Parathyroid adenoma (tissue), 2 donors: ENCODE measurements around the gene PEX3.
A peak's percentile ranks its signal among the peaks of the same experiment; 100 is the strongest.

Experiments used
- H2AFZ ChIP-seq: fragments of 300-600 bp; sonication (generic); one replicate; pipeline ENCODE4 v1.7.0; 2017; ENCODE audit warnings: antibody characterized with exemption, mild to moderate bottlenecking
- H3K27ac ChIP-seq: fragments of 300-600 bp; sonication (generic); one replicate; pipeline ENCODE4 v1.7.0; 2017
- H3K27me3 ChIP-seq: fragments of 300-600 bp; sonication (generic); one replicate; pipeline ENCODE4 v1.7.0; 2017; ENCODE audit warnings: low read length; ENCODE audit not compliant: control insufficient read depth, insufficient read depth
- H3K36me3 ChIP-seq: fragments of 300-600 bp; sonication (generic); one replicate; pipeline ENCODE4 v1.7.0; 2017; ENCODE audit warnings: low read length; ENCODE audit not compliant: control insufficient read depth, insufficient read depth
- H3K4me1 ChIP-seq: fragments of 300-600 bp; sonication (generic); one replicate; pipeline ENCODE4 v1.7.0; 2017; ENCODE audit warnings: control low read depth
- H3K4me2 ChIP-seq: fragments of 300-600 bp; sonication (generic); one replicate; pipeline ENCODE4 v1.7.0; 2017; ENCODE audit warnings: low read length
- H3K4me3 ChIP-seq: fragments of 300-600 bp; sonication (generic); one replicate; pipeline ENCODE4 v1.7.0; 2017; ENCODE audit warnings: low read depth, low read length
- H3K79me2 ChIP-seq: fragments of 300-600 bp; sonication (generic); one replicate; pipeline ENCODE4 v1.7.0; 2017; ENCODE audit warnings: control low read depth
- H3K9ac ChIP-seq: fragments of 300-600 bp; sonication (generic); one replicate; pipeline ENCODE4 v1.7.0; 2017; ENCODE audit warnings: mild to moderate bottlenecking
- H3K9me3 ChIP-seq: fragments of 300-600 bp; sonication (generic); one replicate; pipeline ENCODE4 v1.7.0; 2017; ENCODE audit warnings: low read length; ENCODE audit not compliant: control insufficient read depth
- TF ChIP-seq, protein P1 (sequence below): fragments of 300-600 bp; sonication (generic); IDR thresholded peaks from one replicate; pipeline ENCODE4 v1.7.0; 2017; ENCODE audit warnings: antibody characterized with exemption, mild to moderate bottlenecking
- donor health status: primary hyperparathyroidism.

The PEX3 gene

DNA sequence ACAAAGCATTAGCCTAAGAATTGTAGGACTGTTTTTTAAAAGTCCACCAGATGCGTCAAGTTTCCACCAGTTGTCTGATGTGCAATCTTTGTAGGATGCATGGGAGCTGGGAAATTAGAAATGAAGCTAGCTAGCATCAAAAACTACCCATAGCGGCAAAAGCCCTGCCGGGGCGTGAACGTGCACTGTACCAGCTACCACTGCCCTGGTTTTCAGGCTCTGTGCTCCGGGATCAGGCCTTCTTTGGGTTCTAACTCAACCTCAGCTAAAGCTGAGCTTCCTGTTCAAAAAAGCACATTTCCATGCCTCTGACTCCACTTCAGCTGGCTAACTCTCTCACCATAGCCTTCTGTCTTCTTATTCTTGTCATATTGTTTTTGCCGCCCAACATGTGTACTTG is 87.8 kb downstream of the PEX3 start:
- Histone ChIP-seq H3K4me1 (peaks cover 54% of the 10 kb centered on the region), H3K36me3 (no peaks in the 10 kb centered on the region), H3K4me2 (peak overlapping the region; percentile 20), H3K9me3 (no peaks in the 10 kb centered on the region), H3K27me3 (no peaks in the 10 kb centered on the region), H3K9ac (no peak overlapping the region), H3K27ac (peak overlapping the region; percentile 84), H2AFZ (peak overlapping the region; percentile 65), H3K79me2 (peaks cover 43% of the 10 kb centered on the region), H3K4me3 (peak overlapping the region; percentile 64)
- TF ChIP-seq, protein P1, sequence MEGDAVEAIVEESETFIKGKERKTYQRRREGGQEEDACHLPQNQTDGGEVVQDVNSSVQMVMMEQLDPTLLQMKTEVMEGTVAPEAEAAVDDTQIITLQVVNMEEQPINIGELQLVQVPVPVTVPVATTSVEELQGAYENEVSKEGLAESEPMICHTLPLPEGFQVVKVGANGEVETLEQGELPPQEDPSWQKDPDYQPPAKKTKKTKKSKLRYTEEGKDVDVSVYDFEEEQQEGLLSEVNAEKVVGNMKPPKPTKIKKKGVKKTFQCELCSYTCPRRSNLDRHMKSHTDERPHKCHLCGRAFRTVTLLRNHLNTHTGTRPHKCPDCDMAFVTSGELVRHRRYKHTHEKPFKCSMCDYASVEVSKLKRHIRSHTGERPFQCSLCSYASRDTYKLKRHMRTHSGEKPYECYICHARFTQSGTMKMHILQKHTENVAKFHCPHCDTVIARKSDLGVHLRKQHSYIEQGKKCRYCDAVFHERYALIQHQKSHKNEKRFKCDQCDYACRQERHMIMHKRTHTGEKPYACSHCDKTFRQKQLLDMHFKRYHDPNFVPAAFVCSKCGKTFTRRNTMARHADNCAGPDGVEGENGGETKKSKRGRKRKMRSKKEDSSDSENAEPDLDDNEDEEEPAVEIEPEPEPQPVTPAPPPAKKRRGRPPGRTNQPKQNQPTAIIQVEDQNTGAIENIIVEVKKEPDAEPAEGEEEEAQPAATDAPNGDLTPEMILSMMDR, result no peak

GRCh38 chr6:143539106-143539505 is 88.5 kb downstream of the PEX3 start:
- Histone ChIP-seq H3K36me3 (no peaks in the 10 kb centered on the region), H3K4me2 (peak overlapping the region; percentile 18), H3K4me3 (peak overlapping the region; percentile 12), H3K79me2 (peaks cover 45% of the 10 kb centered on the region), H3K9me3 (no peaks in the 10 kb centered on the region), H3K9ac (no peak overlapping the region), H3K4me1 (peaks cover 53% of the 10 kb centered on the region), H2AFZ (no peak overlapping the region), H3K27ac (peak overlapping the region; percentile 84), H3K27me3 (no peaks in the 10 kb centered on the region)
- TF ChIP-seq, protein P1, result no peak

DNA sequence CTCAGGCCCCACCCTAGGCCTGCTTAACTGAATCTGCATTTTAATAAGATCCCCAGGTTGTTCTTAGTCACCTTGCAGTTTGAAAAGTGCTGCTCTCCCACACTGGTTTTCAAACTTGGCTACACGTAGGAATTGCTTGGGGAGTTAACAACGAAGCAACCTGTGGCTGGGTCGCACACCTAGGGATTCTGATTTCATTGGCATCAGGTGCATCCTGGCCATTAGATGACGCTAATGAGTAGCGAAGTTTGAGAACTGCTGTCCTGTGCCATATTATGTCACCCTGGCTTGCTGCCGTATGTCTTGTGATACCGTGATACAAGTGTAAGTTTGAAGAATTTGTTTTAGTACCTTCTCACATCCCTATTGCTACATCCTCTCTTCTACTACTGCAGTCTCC is 89.1 kb downstream of the PEX3 start:
- H3K9ac ChIP-seq, result no peak overlapping the region
- H3K4me2 ChIP-seq, result peak overlapping the region; percentile 18
- peak overlapping the region; percentile 12 for H3K4me3 ChIP-seq
- no peak overlapping the region for H2AFZ ChIP-seq
- peaks cover 47% of the 10 kb centered on the region for H3K79me2 ChIP-seq
- TF ChIP-seq, protein P1, result peak; percentile 61
- peak overlapping the region; percentile 84 for H3K27ac ChIP-seq
- H3K9me3 ChIP-seq, result no peaks in the 10 kb centered on the region
- peaks cover 56% of the 10 kb centered on the region for H3K4me1 ChIP-seq
- H3K27me3 ChIP-seq, result no peaks in the 10 kb centered on the region
- H3K36me3 ChIP-seq, result no peaks in the 10 kb centered on the region

GRCh38 chr6:143540192-143540591 is 89.6 kb downstream of the PEX3 start:
- Histone ChIP-seq H3K4me1 (peaks cover 60% of the 10 kb centered on the region), H3K9ac (no peak overlapping the region), H3K4me2 (peak overlapping the region; percentile 18), H3K27me3 (no peaks in the 10 kb centered on the region), H3K9me3 (no peaks in the 10 kb centered on the region), H3K79me2 (peaks cover 47% of the 10 kb centered on the region), H3K36me3 (no peaks in the 10 kb centered on the region), H3K4me3 (peak overlapping the region; percentile 12), H2AFZ (no peak overlapping the region), H3K27ac (peak overlapping the region; percentile 84)
- TF ChIP-seq, protein P1, result no peak
